NCI-H1105 treated with DMSO at 0.1 percent for 48 hours (cell line): ENCODE measurements around the gene THSD7B.

Experiments
- DNase-seq: peaks from one replicate; lab custom pipeline; 2025; lab: John Stamatoyannopoulos, UW

THSD7B gene

GRCh38 chr2:137156221-137156844 lies 391.0 kb downstream of the THSD7B start:
- no peak for DNase-seq

GRCh38 chr2:137157851-137158250 lies 392.5 kb downstream of the THSD7B start:
- DNase-seq, result no peak

GRCh38 chr2:137161250-137161649 lies 395.9 kb downstream of the THSD7B start:
- no peak for DNase-seq

- DNase-seq, result no peak
Observed at GRCh38 chr2:137165968-137166367, 400.6 kb downstream of the THSD7B start.

- DNase-seq, result no peak
Observed at GRCh38 chr2:137167651-137168050, 402.3 kb downstream of the THSD7B start.

- no peak for DNase-seq
Observed at GRCh38 chr2:137168552-137168951, 403.2 kb downstream of the THSD7B start.

GRCh38 chr2:137172162-137172561 lies 406.8 kb downstream of the THSD7B start:
- DNase-seq, result no peak

GRCh38 chr2:137173463-137173862 lies 408.1 kb downstream of the THSD7B start:
- DNase-seq, result no peak

DNA sequence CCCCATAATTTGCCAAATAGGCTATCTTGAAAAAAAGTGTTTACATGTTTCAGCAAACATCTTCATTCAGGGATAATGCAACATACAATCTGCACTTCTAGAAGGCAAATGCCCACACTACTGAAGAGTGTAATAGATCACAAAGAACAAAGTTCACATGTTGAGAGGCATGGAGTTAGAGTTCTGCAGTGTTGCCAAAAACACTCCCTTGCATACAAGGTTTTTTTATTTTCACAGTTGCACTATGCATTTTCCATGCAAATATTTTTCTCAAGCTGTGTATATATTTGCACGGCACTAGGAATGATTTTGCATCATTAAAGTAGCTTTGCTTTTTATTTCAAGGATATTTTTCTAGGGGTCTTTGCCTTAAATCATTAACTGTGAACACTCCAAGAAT lies 409.9 kb downstream of the THSD7B start:
- no peak for DNase-seq

DNA sequence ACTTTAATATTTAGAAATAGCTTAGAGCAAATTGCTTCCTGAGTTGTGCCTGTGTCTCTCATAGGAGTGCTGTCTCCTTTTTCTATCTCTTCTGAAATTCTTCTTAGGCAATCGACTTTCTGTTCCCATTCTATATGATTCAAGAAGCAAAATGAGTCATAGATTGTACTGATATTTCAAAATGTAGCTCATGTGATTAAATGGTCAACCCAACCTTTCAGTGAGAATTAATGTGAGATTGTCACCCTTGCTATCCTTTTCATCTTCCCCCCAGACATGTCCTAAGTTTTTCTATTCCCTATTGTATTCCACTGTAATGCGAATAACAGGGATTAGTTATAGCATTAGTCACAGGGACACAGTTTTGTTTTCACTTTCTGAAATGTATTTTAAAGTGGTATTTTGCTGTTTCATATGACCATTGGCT lies 413.6 kb downstream of the THSD7B start:
- DNase-seq, result no peak

DNA sequence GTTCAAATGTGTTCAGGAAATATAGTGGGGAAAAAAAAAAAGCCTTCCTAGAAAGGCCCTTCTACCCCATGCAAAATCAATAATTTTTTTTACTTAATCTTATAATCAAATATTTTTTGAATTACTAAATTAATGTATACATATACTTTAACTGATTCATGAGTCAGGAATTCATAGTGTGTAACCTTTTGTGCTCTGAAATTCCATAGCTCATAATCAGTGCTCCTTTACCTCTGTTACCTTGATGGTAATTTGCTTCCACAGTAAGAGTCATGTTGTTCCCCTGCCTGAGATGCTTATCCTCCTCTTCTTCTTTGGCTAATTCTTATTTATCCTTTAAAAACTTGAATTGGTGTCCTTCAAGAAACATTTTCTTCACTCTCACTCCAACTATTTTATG lies 414.2 kb downstream of the THSD7B start:
- no peak for DNase-seq

- no peak for DNase-seq
Observed at GRCh38 chr2:137180012-137180411, 414.7 kb downstream of the THSD7B start.

DNA sequence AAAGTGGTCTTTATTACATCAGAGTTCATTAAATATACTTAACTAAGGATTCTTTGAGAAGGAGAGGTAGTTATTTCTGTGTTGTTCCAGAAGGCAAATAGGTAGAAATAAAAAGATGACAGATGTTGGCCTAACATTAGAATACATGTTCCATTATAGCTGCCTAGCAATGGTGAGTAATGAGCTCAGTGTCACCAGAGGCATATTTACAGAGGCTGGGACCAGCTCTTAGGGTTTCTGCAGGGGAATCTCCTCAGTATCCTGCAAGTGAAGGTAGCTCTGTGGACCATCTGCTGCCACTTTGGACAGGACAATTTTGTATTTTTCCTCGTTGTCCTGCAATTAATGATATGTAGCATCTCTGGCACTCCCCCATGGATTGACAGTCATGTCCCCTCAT lies 416.0 kb downstream of the THSD7B start:
- DNase-seq, result no peak

DNA sequence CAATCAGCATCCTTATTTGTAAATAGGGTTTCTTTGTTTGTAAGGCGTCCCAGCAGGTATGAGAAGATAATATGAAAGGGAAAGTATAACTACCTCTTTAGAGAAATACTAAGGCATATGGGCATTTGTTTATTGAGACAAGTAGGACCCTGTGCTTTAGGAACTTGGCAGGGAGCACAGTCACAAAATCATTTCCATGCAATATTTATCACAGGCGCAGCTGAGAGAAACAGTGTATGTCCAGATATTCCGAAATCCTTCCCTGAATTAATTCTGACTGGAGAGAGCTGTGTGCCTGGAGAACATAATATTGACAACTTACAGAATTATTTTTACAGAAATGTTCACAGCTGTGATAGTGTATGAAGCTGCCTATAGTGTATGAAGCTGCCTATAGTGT lies 416.7 kb downstream of the THSD7B start:
- no peak for DNase-seq

GRCh38 chr2:137183206-137183898 lies 418.0 kb downstream of the THSD7B start:
- no peak for DNase-seq

DNA sequence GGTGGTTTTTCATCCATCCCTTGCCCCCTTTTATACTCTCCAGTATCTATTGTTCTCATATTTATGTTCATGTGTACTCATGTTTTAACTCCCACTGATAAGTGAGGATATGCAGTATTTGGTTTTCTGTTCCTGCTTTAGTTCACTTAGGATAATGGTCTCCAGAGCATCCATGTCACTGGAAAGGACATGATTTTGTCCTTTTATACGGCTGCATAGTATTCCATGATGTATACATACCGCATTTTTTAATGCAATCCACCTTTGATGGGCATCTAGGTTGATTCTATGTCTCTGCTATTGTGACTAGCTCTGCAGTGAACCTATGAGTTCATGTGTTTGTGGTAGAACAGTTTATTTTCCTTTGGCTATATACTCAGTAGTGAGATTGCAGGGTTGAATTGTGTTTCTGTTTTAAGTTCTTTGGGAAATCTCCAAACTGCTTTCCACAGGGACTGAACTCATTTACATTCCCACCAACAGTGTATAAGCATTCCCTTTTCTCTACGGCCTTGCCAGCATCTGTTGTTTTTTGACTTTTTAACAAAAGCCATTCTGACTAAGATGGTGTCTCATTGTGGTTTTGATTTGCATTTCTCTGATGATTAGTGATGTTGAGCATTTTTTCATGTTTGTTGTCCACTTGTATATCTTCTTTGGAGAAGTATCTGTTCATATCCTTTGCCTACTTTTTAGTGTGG lies 420.2 kb downstream of the THSD7B start:
- DNase-seq, result no peak

DNA sequence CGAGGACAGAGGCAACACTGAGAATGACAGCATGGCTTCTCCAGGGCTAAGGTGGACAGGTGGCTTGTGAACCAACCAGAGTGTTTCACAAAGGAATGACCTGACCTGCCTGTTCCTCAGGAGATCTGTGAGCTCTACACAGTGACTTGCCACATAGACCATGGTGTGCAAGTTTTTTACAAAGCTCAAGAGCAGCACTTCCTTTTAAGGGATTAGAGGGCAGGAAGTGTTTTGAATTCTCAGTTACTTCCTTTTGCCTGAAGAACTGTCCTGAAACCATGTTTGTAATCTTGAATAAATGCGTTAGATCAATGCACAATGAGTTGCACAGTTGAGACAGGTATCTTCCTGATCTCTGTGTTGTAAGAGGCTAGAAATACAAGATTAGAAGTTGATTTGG lies 421.9 kb downstream of the THSD7B start:
- no peak for DNase-seq

DNA sequence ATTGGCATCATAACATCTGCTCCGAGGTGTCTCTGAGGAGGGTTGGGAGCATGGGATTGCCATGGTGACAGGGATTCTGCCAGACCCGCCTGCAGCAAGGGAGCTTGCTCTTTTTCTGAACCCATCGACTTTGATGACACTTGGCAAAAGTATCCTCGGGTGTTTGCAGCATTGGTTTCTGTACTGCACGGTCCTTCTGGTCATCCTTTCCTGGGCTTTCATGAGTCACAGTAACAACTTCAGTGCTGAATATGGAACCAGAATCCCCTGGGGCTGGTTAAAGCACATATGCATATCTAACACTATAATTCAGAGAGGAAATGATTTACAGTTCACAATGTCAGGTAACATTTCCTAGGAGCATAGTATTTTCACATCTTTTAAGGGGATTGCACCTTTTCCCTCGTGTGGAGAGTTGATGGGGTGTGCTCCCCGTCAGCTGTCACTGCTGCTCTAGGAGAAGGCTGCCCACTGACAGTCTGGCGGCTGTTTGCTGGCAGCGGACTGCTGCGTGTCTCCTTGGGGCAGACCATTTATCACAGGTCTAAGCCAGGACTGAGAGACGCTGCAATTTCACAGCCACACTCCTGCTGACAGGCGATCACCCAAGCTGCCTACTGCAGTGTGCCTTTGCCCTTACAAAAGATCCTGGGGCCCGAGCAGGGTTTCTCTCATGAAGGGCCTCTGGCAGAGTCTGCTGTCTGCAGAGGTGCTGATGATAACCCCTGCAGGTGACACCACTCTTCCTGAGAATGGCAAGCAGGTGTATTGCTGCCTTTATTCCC lies 425.3 kb downstream of the THSD7B start:
- no peak for DNase-seq

DNA sequence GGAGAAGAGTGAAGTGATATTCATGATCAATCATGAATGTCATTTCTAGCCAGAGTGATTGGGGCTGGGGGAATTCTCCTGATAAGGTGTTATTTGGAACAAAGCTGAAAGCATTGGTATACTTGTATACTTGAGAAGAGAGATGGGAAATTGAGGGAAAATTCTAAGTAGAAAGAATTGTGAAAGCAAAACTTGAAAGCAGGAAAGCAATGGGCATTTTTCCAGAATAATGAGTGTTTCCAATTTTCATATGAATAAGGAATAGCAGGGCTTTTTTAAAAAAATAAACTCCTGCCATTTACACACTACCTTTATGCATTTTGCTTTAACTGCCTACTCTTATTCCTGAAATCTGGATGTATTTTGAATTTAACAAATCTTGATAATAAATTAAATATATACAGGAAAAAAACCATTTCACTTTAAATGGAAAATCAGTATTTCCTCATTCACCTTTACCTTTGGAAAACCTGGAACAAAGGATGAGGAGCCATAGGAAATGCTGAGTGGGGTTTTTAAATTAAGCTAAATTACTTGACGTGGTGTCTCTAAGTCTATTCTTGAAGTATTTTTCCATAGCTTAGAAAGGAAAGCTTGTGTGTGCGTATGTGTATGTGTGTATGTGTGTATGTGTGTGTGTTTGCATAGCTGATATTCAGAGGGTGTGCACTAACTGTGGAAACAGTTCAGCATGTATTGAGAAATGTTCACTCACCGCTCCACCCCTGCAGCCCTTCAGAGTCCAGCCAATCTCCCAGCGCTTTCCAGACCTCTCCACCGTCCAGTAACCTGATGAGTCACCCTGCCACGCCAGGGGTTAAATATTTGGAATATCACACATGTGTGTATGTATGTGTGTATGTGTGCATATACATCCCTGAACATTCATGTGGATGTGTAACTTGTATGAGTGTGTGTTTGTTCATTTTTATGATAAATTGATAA lies 427.3 kb downstream of the THSD7B start:
- DNase-seq, result no peak

GRCh38 chr2:137193401-137193800 lies 428.1 kb downstream of the THSD7B start:
- no peak for DNase-seq

DNA sequence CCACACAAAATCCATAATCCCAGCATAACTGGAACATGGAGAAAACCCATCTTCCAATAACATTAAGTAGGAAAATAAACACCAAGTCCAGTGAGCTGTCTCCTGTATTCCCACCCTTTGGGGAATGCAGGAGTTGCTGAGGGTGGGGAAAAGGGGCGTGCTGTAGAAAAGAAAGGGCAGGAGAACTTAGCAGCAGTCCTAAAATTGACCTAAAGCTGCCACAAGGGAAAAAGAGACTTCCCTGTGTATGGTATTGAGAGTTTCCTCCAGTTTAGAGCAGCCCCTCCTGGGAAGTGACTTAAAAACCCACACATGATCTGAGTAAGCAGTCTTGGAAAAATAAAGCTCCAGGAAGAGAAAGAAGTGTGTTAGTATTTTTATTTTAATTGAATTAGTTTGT lies 428.8 kb downstream of the THSD7B start:
- DNase-seq, result no peak
